ENCODE results near the gene TRDMT1.

TRDMT1 gene

DNA sequence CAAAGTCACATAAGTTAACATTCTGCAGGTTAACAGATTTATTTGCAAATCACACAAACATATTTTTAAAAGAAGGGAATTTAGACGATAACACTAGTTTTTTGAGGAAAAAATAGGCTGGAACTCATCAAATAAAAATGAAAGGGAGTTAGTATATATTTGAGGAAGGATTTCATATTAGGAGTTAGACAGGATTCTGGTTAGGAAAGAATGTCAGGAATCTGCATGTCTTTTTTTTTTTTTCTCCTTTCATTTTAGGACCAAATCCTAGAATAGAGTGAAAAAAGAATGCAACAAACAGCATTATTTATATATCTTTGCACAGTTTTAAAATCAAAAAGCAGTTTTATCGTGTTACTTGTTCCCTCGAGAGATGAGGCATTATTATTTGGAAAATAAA lies 8.9 kb upstream of the TRDMT1 start:
- no peak for DNase-seq (ENCODE audit: low read depth in 1 of 2, low spot score in 1 of 2)

DNA sequence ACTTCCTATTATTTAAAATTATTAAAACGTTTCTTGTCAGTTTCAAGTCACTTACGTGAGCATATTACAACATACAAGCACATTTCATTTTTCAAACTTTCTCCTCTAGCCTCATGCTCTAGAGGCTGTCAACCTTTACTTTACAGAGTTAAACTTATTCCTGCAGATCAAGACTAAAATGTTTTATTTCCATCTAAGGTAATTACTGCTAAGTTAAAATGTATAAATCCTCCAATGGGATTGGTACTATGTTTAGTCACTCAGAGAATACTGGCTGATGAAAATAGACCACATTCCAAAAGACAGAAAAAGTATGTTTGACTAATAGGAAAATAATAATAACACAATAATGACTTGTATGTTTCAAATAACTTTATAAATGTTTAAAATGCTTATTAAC lies 8.4 kb upstream of the TRDMT1 start:
- DNase-seq (ENCODE audit: low read depth in 1 of 2, low spot score in 1 of 2): no peak

DNA sequence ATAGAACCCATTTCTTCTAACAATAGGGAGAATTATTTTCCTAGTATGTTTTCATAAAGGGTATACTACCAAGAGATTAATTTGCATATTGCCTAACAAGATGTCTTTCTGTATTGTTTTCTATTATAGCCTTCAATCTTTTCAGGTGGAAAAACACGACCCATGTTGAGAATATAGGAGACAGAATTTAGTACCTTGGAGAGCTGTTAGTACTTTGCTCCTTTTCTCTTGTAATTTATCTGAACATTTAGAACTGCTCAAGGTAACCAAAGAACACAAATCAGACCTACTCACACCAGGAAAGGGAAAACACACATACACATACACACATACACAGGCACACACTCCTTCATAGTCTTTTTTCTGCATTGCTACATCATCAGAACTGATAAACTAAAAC lies 7.8 kb upstream of the TRDMT1 start:
- DNase-seq (ENCODE audit: low read depth in 1 of 2, low spot score in 1 of 2): no peak

DNA sequence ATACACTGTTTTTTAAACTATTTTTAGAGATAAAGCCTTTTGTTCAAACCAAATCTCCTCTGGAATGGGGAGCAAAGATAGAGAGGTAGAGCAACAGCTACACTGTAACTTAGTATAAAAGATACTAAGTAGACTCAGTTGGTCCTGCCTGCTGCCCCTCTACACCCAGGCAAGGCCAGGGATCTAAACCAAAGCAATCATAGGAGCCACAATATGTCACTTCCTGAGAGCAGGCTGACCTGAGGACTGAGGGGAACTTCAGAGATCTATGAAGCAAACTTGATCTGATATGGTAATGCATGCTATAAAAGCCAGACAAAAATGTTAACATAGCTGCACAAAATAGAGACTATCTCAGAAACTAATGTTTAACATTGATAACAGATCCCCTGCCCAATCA lies 7.0 kb upstream of the TRDMT1 start:
- DNase-seq (ENCODE audit: low read depth in 1 of 2, low spot score in 1 of 2): no peak

DNA sequence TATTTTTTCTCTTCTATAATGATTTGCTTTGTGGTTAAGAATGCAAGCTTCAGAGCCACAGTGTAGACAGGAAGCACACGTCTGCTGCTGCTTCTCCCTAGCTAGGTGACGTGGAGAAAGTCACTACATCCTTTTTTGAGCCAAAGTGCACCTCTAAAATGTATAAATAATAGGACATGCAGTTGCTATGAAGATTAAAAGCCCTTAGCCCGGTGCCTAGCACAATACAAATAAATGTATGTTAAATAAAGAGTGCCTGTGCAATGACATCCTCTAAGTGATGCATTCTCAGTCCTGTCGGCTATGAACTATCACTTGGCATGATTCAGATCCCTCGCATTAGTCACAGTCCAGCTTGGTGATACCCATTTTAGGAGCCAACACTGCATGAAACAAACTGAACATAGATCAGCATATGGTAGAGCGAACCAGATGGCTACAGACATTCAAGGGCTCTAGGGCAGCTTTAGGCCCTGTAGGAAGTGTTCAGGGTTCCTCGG lies 4.8 kb upstream of the TRDMT1 start:
- no peak for DNase-seq (ENCODE audit: low read depth in 1 of 2, low spot score in 1 of 2)

DNA sequence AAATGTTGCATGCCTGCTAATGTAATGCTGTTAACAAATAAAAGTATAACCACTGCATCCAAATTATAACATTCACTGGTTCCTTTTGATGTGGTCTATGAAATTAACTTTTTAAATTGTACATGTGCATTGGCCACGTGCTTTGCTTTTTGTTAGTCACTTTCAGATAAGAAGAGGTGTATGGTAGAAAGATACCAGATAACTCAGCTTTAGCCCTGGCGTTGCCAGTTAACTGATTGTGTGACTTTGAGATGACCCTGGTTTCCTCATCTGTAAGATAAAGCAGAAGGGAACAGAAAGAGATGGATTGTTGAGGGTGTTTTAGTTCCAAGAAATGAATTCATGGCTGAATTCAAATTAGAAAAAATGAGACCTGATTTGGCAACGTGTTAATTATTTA lies 1.9 kb upstream of the TRDMT1 start:
- no peak for DNase-seq (ENCODE audit: low read depth in 1 of 2, low spot score in 1 of 2)

DNA sequence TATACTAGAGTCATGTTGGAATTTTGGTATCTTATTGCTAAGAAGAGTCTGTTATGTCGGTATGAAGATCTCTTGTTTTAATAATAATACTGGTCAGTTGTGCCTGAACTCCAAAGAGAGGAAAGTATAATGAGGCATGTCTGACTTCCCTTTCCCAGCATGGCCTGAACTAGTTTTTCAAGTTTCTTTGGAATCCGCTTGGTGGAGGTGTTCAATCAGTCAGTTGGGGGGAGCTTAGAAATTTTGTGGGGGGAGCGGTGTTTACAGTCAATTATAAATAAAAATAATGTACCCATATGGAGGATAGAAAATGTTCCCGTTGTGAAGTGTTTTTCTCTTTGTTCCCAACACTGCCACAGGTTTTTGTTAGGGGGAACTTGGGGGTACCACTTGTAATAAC lies 1.5 kb upstream of the TRDMT1 start:
- DNase-seq (ENCODE audit: low read depth in 1 of 2, low spot score in 1 of 2): no peak

DNA sequence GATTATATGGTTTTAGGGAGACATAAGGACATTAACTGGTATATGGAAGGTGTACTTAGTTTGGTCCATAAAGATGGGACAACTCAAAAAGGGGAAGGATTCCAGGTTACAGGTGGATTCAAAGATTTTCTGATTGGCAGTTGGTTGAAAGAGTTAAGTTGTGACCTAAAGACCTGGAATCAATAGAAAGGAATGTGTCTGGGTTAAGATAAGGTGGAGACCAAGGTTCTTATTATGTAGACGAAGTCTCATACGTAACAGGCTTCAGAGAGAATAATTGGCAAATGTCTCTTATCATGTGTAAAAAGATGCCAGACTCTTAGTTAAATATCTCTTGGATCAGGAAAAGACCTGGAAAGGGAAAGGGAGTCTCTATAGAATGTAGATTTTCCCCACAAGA lies 1.0 kb upstream of the TRDMT1 start:
- DNase-seq (ENCODE audit: low read depth in 1 of 2, low spot score in 1 of 2): no peak

DNA sequence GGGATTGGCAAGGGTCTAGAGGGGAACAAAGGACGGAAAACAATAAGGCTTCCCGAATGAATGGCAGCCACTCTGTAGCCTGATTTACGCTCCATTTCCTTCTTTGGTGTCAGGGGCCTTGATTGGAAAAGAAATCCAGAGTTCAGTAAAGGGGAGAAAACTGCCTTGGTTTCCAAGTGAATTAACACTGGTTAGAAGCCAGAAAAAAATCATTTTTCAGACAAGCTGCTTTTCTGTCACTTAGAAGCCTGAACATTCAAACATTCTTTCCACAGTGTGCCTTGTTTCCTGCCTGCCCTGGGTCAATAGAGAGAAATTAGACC lies 283 bp upstream of the TRDMT1 start:
- no peak for DNase-seq (ENCODE audit: low read depth in 1 of 2, low spot score in 1 of 2)

DNA sequence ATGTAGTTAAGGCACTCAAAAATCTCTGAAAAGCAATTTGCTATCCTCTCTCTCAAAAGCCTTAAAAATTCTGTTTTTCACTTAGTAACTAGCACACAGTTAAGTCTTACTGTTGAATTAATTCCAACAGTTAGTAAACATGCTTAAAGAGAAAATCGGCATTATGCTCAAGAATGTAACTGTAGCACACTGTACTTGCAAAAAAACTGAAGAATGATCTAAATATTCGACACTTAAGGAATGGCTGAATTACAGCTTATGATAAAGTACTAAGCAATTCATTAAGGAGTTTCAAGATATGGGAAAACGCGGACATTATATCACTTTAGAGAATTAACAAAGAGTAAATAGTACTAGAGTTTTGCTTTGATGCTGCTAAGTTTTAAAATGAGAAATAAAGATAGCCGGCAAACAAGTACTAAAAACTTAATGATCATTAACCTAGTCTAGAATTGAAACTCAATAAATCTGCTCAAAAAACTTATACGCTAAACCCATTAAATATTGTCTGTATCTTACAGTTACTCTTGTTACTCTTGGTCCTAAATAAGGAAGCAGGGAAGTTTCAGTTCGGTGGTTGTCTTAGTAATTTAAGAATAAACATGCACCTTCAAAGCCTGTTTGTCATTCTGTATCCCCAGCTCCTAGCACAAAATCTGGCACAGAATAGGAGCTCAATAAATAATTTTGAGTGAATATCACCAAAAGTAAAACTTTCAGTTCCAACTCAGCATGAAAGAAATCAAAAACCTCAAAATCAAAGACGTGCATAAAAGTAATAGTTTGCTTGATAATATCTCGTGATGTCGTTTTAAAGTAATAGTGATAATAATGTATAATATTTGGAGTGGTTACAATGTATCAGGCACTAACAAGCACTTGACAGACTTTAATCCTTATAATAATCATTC lies 1.2 kb downstream of the TRDMT1 start:
- DNase-seq (ENCODE audit: low read depth in 1 of 2, low spot score in 1 of 2): no peak

DNA sequence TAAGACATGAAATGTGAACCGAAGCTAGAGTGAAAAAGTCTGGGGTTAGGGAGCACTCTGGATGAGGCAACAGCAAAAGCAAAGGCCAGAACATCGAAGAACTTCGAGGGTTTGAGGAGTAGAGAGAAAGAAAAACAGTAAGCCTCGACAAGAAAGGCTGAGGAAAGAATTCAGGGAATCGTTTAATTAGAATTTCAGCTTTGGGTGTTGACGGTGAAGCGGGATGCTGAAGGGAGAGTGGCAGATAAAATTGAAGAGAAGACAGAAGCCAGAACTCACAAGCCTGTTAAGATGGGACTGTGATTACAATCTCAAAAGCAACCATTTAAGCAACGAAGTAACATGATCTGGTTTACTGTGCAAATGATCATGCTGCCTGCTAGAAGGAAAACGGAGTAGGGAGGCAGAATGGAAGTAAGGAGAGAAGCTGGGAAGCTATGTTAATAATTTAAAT lies 2.1 kb downstream of the TRDMT1 start:
- DNase-seq (ENCODE audit: low read depth in 1 of 2, low spot score in 1 of 2): no peak

DNA sequence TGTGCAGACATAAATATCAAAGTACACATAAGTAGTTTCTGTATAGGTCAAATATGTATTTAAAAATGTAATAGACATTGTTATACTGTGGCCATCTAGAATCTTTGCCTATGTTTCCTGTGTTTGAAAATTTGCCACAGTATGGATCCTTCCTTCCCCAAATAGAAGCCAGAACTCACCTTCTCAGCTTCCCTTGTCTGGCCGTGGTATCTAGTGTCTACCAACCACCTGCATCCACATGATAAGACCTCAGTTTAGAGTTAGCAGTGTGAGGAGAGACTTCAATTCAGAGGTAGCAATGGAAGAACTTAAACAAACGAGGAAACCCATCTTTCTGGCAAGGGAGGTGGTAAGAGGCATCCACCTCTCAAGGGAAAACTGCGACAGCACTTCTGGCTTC lies 4.9 kb downstream of the TRDMT1 start:
- no peak for DNase-seq (ENCODE audit: low read depth in 1 of 2, low spot score in 1 of 2)

DNA sequence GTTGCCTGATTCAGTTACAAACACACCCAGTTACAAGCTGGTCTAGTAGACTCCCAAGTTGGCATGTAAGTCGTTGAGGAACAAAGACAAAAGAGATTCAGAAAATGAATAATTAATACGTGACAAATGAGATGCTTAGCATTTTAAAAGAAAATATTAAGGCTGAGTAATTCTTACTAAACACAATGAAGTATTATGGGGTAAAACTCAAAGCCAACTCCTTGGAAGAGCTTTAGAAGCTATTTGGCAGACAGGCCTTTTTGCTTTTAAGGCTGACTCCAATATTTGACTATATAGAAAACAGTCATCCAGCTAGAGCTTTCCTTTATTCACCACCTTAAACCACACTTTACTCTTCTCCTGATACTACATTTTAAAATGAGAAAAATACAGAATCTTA lies 5.4 kb downstream of the TRDMT1 start:
- DNase-seq (ENCODE audit: low read depth in 1 of 2, low spot score in 1 of 2): no peak

DNA sequence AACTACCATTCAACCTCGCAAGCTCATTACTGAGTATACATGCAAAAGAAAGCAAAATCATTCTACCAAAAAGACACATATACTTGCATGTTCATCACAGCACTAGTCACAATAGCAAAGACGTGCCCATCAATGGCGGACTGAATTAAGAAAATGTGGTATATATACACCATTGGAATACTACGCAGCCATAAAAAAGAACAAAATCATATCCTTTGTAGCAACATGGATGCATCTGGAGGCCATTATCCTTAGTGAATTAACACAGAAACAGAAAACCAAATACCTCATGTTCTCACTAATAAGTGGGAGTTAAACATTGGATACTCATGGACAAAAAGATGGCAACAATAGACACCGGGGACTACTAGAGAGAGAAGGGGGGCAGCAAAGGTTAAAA lies 6.4 kb downstream of the TRDMT1 start:
- DNase-seq (ENCODE audit: low read depth in 1 of 2, low spot score in 1 of 2): no peak

DNA sequence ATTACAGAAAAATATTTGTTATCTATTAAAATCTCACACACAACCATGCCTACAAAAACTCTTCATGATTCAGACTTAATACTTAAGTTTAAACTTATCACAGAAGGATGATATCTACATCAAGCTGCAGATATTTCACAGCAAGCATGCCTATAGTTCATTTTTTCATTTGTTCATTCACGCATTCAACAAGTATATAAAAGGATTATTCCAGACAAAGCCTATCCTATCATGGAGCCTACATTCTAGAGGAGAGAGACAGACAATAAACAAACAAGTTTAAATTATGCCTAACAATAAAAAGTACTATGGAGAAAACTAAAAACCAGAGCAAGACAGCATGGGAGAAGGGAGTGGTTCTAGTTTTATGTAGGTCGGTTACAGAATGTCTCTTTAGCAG lies 10.9 kb downstream of the TRDMT1 start:
- DNase-seq (ENCODE audit: low read depth in 1 of 2, low spot score in 1 of 2): no peak

DNA sequence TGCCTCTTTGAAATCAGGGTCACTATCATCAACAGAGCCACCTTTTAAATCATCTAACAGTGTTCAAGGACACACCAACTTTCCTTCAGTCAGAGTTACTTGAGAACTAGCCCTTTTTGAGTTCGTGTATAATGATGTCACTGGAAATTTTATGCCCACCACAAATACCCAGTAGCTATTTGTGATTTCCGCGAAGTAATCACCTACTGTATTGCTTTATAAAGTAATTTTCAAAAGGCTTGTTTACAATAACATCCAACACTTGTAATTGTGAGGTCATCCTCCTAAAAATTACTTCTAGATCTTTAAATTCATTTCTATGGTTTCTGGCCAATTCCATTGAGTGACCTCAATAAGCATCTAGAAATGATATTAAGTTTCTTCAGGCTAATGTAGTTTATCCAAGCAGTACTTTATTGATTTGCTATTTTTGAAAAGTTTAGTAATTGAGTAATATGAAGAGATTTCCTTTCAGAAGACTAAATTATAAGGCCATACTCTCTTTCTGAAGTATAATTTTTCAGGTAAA lies 12.8 kb downstream of the TRDMT1 start:
- DNase-seq (ENCODE audit: low read depth in 1 of 2, low spot score in 1 of 2): no peak

DNA sequence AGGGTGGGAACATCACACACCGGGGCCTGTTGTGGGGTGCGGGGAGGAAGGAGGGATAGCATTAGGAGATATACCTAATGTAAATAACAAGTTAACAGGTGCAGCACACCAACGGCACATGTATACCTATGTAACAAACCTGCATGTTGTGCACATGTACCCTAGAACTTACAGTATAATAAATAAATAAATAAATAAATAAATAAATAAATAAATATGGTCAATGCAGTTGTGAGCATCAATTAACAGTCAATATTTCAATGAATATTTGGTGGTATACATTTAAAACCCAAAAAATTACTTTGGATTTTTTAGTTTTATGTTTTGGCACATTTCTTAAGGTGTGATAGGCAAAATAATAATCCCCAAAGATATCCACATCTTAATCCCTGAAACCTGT lies 15.6 kb downstream of the TRDMT1 start:
- no peak for DNase-seq (ENCODE audit: low read depth in 1 of 2, low spot score in 1 of 2)

DNA sequence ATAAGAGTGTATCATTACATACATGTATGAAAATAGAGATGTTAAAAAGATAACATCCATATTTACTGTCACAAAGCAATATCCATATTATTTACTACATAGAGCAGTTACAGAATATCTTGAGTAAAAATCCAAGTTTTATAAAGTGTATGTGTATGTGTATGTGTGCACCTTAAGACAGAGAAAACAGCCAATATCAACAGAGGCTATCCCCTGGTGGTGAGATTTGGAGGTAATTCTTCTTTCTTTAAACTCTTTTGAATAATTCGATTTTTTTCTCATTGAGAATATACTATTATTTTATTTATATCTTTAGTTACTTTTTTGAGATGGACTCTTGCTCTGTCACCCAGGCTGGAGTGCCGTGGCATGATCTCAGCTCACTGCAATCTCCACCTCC lies 18.4 kb downstream of the TRDMT1 start:
- no peak for DNase-seq (ENCODE audit: low read depth in 1 of 2, low spot score in 1 of 2)

DNA sequence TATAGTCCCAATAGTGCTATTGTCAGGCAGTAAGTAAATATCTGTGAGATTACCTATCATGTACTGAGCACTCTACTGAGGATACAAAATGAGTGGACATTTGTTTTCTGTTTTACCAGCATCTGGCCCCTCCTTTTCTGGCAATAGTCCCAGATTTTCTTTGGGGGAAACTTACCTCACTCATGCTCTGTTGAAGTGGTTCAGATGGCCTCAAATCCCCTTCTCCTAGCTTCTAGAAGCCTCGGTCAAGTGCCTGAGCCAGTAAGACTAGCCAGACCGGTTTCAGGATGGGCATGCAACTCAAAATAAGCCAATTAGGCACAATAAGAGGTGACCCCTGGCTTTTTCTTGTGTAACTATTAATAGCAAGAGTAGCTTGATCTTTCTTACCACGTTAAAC lies 19.7 kb downstream of the TRDMT1 start:
- no peak for DNase-seq (ENCODE audit: low read depth in 1 of 2, low spot score in 1 of 2)

DNA sequence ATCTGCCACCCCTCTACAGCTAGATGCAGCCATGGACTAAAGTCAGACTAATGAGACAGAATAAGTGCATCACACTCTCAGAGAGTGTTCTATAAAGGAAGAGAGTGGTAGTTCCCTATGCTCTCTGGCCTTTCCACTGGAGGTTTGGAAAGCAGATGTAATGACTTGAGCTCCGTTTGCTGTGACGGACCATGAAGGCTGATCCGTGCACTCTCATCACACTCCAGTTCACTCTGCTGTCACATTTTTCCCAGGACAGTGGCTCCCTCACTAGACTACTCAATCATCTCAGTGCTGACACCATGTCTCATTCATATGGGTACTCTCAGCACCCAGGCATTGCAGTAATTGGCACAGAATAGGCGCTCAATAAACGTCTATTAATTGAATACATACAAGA lies 20.4 kb downstream of the TRDMT1 start:
- no peak for DNase-seq (ENCODE audit: low read depth in 1 of 2, low spot score in 1 of 2)

DNA sequence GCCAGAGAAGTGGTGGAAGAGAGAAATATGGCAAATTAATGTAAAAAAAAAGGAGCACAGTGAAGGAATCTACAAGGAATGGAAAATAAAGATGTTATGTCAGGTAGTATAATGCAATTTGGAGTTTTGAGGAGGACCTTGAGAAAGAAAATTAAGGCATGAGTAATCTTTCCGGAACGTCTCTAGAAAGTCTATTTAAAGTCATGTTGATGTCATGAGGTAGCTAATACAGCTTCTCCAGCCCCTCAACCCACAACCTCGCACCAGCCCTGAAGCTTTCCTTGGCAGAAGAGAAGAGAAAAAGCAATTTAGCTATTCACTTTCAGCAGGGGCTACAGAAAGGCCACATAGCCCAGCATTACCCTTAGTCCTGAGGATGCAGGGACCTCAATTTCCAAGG lies 22.5 kb downstream of the TRDMT1 start:
- no peak for DNase-seq (ENCODE audit: low read depth in 1 of 2, low spot score in 1 of 2)

DNA sequence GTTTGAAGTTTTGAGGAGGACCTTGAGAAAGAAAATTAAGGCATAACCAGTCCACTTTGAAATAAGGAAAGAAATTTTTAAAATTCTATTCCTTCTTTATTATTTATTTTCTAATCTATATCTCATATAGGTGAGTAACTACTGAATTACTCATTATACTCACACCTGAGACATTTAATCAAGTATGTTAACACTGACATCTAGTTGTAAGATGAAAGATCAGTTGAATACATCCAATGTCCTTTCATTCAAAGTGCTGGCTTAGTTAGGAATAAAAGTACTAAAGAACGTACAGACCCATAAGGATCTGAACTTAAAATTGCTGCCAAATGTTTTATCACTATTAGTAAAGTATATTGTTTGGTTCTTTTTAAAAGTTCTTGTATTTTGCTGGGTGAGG lies 23.5 kb downstream of the TRDMT1 start:
- no peak for DNase-seq (ENCODE audit: low read depth in 1 of 2, low spot score in 1 of 2)

DNA sequence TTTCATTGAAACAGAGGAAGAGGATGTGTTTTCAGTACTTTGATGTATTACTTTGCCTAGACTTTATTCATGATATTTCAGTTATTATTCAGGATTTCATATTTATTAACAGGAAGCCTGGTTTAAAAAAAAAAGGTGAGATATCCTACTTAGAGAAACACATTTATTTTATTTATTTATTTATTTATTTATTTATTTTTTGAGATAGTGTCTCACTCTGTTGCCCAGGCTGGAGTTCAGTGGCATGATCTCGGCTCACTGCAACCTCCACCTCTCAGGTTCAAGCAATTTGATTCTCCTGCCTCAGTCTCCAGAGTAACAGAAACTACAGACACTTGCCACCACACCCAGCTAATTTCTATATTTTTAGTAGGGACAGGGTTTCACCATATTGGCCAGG lies 24.5 kb downstream of the TRDMT1 start:
- no peak for DNase-seq (ENCODE audit: low read depth in 1 of 2, low spot score in 1 of 2)
